ENCODE measurements around the gene MRPL45. TPM values are rescaled to one million over a fixed set of nuclear protein-coding genes. Genes with fewer than 3 reads are reported as not detected.
A peak's percentile ranks its signal among the peaks of the same experiment; 100 is the strongest.
"Not testable (repeated sequence)": the region's sequence is repeated elsewhere in the genome, so short reads cannot be mapped to it uniquely, and the experiment has no call there.

MRPL45 gene
- total and polyA plus RNA-seq, 2 of the 13 experiments (the other 11 are each of a cell fraction or from before 2014, with no cell fraction given), result 89.5 to 157 TPM

DNA sequence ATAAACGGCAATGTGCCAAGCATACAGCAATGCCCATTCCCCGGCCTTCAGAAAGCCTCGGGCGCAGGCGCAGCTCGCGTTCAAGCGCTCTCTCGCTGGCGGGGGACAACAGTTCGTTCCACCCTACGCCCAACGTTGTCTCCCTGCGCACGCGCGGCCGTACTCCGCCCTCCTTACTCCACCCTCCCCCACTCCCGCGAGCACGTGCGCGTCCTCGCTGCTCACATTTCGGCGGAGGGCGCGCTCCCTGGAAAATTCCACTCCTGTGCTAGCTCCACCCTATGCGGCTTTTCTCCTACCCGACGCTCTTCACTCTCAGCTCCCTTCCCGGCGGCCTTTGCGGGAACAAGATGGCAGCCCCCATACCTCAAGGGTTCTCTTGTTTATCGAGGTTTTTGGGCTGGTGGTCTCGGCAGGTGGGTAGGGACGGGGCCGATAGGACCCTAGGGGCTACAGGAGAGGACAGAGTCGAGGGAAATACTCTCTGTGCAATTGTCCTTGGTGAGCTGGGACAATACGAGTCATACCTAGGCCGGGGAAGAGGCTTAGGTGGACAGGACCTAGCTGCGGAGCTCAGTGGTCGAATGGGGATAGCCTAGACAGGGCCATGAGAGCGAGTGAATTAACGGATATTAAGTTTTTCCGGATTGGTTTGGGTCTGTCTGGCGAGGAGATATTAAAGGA lies at the start of gene MRPL45 (continued):
- TF ChIP-seq, protein P1, sequence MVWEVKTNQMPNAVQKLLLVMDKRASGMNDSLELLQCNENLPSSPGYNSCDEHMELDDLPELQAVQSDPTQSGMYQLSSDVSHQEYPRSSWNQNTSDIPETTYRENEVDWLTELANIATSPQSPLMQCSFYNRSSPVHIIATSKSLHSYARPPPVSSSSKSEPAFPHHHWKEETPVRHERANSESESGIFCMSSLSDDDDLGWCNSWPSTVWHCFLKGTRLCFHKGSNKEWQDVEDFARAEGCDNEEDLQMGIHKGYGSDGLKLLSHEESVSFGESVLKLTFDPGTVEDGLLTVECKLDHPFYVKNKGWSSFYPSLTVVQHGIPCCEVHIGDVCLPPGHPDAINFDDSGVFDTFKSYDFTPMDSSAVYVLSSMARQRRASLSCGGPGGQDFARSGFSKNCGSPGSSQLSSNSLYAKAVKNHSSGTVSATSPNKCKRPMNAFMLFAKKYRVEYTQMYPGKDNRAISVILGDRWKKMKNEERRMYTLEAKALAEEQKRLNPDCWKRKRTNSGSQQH (CRISPR knock-in tag; IDR thresholded peaks at IDR 0.05; ENCODE audit: low read depth), result peak; percentile 84
- peak; percentile 68 for TF ChIP-seq ERF (CRISPR knock-in tag; IDR thresholded peaks at IDR 0.05)
- peak; percentile 69 for TF ChIP-seq ZFX (CRISPR knock-in tag; IDR thresholded peaks at IDR 0.05; ENCODE audit: low read depth)
- TF ChIP-seq SOX5 (CRISPR knock-in tag; IDR thresholded peaks at IDR 0.05; ENCODE audit: borderline replicate concordance), result peak; percentile 76; the same call in 1 of the 2 replicates
- TF ChIP-seq FOXA3 (CRISPR knock-in tag; IDR thresholded peaks at IDR 0.05), result 0 out of 2 replicates have a peak, but pooled peaks have one; percentile 21
- TF ChIP-seq PITX1 (CRISPR knock-in tag; IDR thresholded peaks at IDR 0.05), result peak; percentile 37; the same call in 1 of the 2 replicates
- peak; percentile 78; the same call in 1 of the 2 replicates for TF ChIP-seq NFKB2 (CRISPR knock-in tag; IDR thresholded peaks at IDR 0.05; ENCODE audit: borderline replicate concordance)
- TF ChIP-seq YEATS4 (CRISPR knock-in tag; IDR thresholded peaks at IDR 0.05; ENCODE audit: borderline replicate concordance), result peak; percentile 69
- peak; percentile 77 for TF ChIP-seq POLR2G (IDR thresholded peaks at IDR 0.05; ENCODE audit: low read depth, low read length)
- 0 out of 2 replicates have a peak, but pooled peaks have one; percentile 26 for TF ChIP-seq KMT2A (CRISPR knock-in tag; IDR thresholded peaks at IDR 0.05)
- TF ChIP-seq NR2F2 (IDR thresholded peaks at IDR 0.05; ENCODE audit: borderline replicate concordance, low read depth), result 0 out of 2 replicates have a peak, but pooled peaks have one; percentile 19
- peak; percentile 22; the same call in 1 of the 2 replicates for TF ChIP-seq NFKBIZ (CRISPR knock-in tag; IDR thresholded peaks at IDR 0.05)
- peak; percentile 52; the same call in 1 of the 2 replicates for TF ChIP-seq KLF12 (CRISPR knock-in tag; IDR thresholded peaks at IDR 0.05; ENCODE audit: borderline replicate concordance)
- peak; percentile 41 for TF ChIP-seq RXRB (CRISPR knock-in tag; IDR thresholded peaks at IDR 0.05; ENCODE audit: borderline replicate concordance)
- TF ChIP-seq FOXA1 (IDR thresholded peaks at IDR 0.05), result not testable (repeated sequence)
- TF ChIP-seq FOXA1 (CRISPR knock-in tag; IDR thresholded peaks at IDR 0.05), result peak; percentile 3; the same call in 1 of the 2 replicates
- TF ChIP-seq, protein P2, sequence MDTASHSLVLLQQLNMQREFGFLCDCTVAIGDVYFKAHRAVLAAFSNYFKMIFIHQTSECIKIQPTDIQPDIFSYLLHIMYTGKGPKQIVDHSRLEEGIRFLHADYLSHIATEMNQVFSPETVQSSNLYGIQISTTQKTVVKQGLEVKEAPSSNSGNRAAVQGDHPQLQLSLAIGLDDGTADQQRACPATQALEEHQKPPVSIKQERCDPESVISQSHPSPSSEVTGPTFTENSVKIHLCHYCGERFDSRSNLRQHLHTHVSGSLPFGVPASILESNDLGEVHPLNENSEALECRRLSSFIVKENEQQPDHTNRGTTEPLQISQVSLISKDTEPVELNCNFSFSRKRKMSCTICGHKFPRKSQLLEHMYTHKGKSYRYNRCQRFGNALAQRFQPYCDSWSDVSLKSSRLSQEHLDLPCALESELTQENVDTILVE (CRISPR knock-in tag; IDR thresholded peaks at IDR 0.05), result 0 out of 2 replicates have a peak, but pooled peaks have one; percentile 69
- TF ChIP-seq, protein P3, sequence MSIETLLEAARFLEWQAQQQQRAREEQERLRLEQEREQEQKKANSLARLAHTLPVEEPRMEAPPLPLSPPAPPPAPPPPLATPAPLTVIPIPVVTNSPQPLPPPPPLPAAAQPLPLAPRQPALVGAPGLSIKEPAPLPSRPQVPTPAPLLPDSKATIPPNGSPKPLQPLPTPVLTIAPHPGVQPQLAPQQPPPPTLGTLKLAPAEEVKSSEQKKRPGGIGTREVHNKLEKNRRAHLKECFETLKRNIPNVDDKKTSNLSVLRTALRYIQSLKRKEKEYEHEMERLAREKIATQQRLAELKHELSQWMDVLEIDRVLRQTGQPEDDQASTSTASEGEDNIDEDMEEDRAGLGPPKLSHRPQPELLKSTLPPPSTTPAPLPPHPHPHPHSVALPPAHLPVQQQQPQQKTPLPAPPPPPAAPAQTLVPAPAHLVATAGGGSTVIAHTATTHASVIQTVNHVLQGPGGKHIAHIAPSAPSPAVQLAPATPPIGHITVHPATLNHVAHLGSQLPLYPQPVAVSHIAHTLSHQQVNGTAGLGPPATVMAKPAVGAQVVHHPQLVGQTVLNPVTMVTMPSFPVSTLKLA (IDR thresholded peaks at IDR 0.05), result peak; percentile 92
- TF ChIP-seq, protein P4, sequence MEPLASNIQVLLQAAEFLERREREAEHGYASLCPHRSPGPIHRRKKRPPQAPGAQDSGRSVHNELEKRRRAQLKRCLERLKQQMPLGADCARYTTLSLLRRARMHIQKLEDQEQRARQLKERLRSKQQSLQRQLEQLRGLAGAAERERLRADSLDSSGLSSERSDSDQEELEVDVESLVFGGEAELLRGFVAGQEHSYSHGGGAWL (CRISPR knock-in tag; IDR thresholded peaks at IDR 0.05), result 0 out of 2 replicates have a peak, but pooled peaks have one; percentile 34
- peak; percentile 71; the same call in 1 of the 2 replicates for TF ChIP-seq ZNF350 (CRISPR knock-in tag; IDR thresholded peaks at IDR 0.05; ENCODE audit: borderline replicate concordance, low read depth)
- peak; percentile 31; the same call in 1 of the 2 replicates for TF ChIP-seq ZNF441 (CRISPR knock-in tag; IDR thresholded peaks at IDR 0.05; ENCODE audit: borderline replicate concordance)
- TF ChIP-seq HMGXB4 (CRISPR knock-in tag; IDR thresholded peaks at IDR 0.05; ENCODE audit: borderline replicate concordance in 1 of 2, low read depth in 1 of 2), result peak in 1 of 2 experiments; percentile 44; a peak in 1 of 4 replicates
- TF ChIP-seq HNF4A (CRISPR knock-in tag; IDR thresholded peaks at IDR 0.05), result 0 out of 2 replicates have a peak, but pooled peaks have one; percentile 21
